ENCODE measurements around the gene HEXIM1.

DNA sequence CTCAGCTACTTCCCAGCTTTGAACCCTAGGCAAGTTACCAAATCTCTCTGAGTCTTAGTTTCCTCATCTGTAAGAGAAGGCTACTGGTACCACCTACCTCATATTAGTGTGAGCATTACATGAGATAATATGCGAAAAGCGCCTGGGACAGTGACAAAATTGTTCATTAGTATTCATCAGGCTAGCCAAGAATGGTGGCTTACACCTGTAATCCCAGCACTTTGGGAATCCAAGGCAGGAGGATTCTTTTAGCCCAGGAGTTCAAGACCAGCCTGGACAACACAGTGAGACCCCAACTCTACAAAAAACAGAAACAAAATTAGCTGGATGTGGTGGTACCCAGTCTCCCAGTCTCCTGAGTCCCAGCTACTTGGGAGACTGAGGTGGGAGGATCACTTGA is 19.3 kb upstream of the HEXIM1 start:
- TF ChIP-seq POLR2A (IDR thresholded peaks at IDR 0.05; ENCODE audit: low read depth, low read length) (no peak), POLR2AphosphoS5 (IDR thresholded peaks at IDR 0.05; ENCODE audit: low read depth, low read length) (no peak)
